Keratinocyte (primary cell): ENCODE results near the gene CSE1L.

Experiments used
- CTCF ChIP-seq, 3 experiments: IDR thresholded peaks in 1 of 3; conservative IDR thresholded peaks in 1 of 3; optimal IDR thresholded peaks in 1 of 3; 2 replicates in 2 of 3; 3 replicates in 1 of 3; pipeline versions ENCODE3 to v1.5.1; 2011; ENCODE audit warnings: low read length in 3 of 3, mild to moderate bottlenecking in 3 of 3, moderate library complexity in 2 of 3, control low read depth in 1 of 3, inconsistent platforms in 1 of 3; ENCODE audit not compliant: insufficient read depth in 2 of 3; ENCODE audit errors: extremely low read depth in 1 of 3
- EZH2 ChIP-seq: IDR thresholded peaks from one replicate; pipeline ENCODE4 v1.6.1; 2012; ENCODE audit warnings: inconsistent platforms, mild to moderate bottlenecking, low read length, moderate library complexity

GRCh38 chr20:49043000-49043399 lies 3.1 kb upstream of the CSE1L start:
- TF ChIP-seq CTCF (optimal IDR thresholded peaks at IDR 0.05 in 1 of 3, IDR thresholded peaks at IDR 0.05 in 1 of 3, conservative IDR thresholded peaks at IDR 0.05 in 1 of 3; ENCODE audit: extremely low read depth in 1 of 3, insufficient read depth in 2 of 3, low read length in 3 of 3) (no peak), EZH2 (no peak)
